ENCODE results near the gene CDH1. TPM values are rescaled to one million over a fixed set of nuclear protein-coding genes. Genes with fewer than 3 reads are reported as not detected.

CDH1 gene
- total RNA-seq, 3 donors from 2014 or later (not counting 1 experiment from before 2014, with no cell fraction given): 0.50 TPM; not detected in 2

- Histone ChIP-seq H3K36me3 (ENCODE audit: control insufficient read depth, insufficient read depth, low read length) (no peaks in the 10 kb centered on the region), H3K27ac (ENCODE audit: low read length) (no peak overlapping the region), H3K4me1 (ENCODE audit: control insufficient read depth, insufficient read depth, low read length) (no peaks in the 10 kb centered on the region), H3K9me3 (ENCODE audit: control insufficient read depth, insufficient read depth, low read length) (no peaks in the 10 kb centered on the region), H3K27me3 (ENCODE audit: control insufficient read depth, insufficient read depth, low read length) (no peaks in the 10 kb centered on the region), H3K4me3 (ENCODE audit: low read length) (no peak overlapping the region)
- TF ChIP-seq CTCF (IDR thresholded peaks at IDR 0.05): no peak
- intact Hi-C loops (cut with micrococcal nuclease): no loop called here
- Mint-ChIP-seq H3K4me3 (no peak overlapping the region), H3K27me3 (ENCODE audit: low read depth in 2 of 2) (no peaks in the 10 kb centered on the region), H3K4me1 (no peaks in the 10 kb centered on the region), H3K27ac (no peak overlapping the region), H3K9me3 (no peaks in the 10 kb centered on the region), H3K36me3 (no peaks in the 10 kb centered on the region)
- WGBS (ENCODE audit: insufficient coverage): 100% methylated on average over 2 of the region's 3 CpGs
- DNase-seq (no peak), ATAC-seq (no peak)
These were observed 77.4 kb downstream of the CDH1 start for GRCh38 chr16:68814516-68814915.

GRCh38 chr16:68823401-68824135 is 86.5 kb downstream of the CDH1 start:
- WGBS (ENCODE audit: insufficient coverage): 92% methylated on average over 8 of the region's 8 CpGs
- no peak for TF ChIP-seq CTCF (IDR thresholded peaks at IDR 0.05)
- no peaks in the 10 kb centered on the region for H3K9me3 ChIP-seq (ENCODE audit: control insufficient read depth, insufficient read depth, low read length)
- ATAC-seq (no peak), DNase-seq (no peak)
- Mint-ChIP-seq H3K9me3 (no peaks in the 10 kb centered on the region), H3K4me3 (no peak overlapping the region), H3K27me3 (ENCODE audit: low read depth in 2 of 2) (peaks cover 7 to 12% of the 10 kb centered on the region in 2 donors), H3K27ac (no peak overlapping the region), H3K36me3 (no peaks in the 10 kb centered on the region), H3K4me1 (no peaks in the 10 kb centered on the region)
- intact Hi-C loops (cut with micrococcal nuclease): no loop called here
- H3K4me3 ChIP-seq (ENCODE audit: low read length): no peak overlapping the region
- H3K36me3 ChIP-seq (ENCODE audit: control insufficient read depth, insufficient read depth, low read length): no peaks in the 10 kb centered on the region
- H3K27ac ChIP-seq (ENCODE audit: low read length): no peak overlapping the region
- no peaks in the 10 kb centered on the region for H3K27me3 ChIP-seq (ENCODE audit: control insufficient read depth, insufficient read depth, low read length)
- no peaks in the 10 kb centered on the region for H3K4me1 ChIP-seq (ENCODE audit: control insufficient read depth, insufficient read depth, low read length)

- Histone ChIP-seq H3K36me3 (ENCODE audit: control insufficient read depth, insufficient read depth, low read length) (no peaks in the 10 kb centered on the region), H3K4me1 (ENCODE audit: control insufficient read depth, insufficient read depth, low read length) (no peaks in the 10 kb centered on the region), H3K27me3 (ENCODE audit: control insufficient read depth, insufficient read depth, low read length) (no peaks in the 10 kb centered on the region), H3K27ac (ENCODE audit: low read length) (no peak overlapping the region), H3K9me3 (ENCODE audit: control insufficient read depth, insufficient read depth, low read length) (no peaks in the 10 kb centered on the region), H3K4me3 (ENCODE audit: low read length) (no peak overlapping the region)
- intact Hi-C loops (cut with micrococcal nuclease): no loop called here
- peaks cover 8 to 17% of the 10 kb centered on the region in 2 donors for H3K27me3 Mint-ChIP-seq (ENCODE audit: low read depth in 2 of 2)
- ATAC-seq (no peak), DNase-seq (no peak)
- no peak overlapping the region for H3K27ac Mint-ChIP-seq
- TF ChIP-seq CTCF (IDR thresholded peaks at IDR 0.05): no peak
- H3K9me3 Mint-ChIP-seq: no peaks in the 10 kb centered on the region
- no peaks in the 10 kb centered on the region for H3K36me3 Mint-ChIP-seq
- no peak overlapping the region for H3K4me3 Mint-ChIP-seq
- H3K4me1 Mint-ChIP-seq: no peaks in the 10 kb centered on the region
These were observed 88.3 kb downstream of the CDH1 start for GRCh38 chr16:68825427-68825826.

GRCh38 chr16:68826652-68827051 is 89.6 kb downstream of the CDH1 start:
- WGBS (ENCODE audit: insufficient coverage): 94% methylated on average over 6 of the region's 6 CpGs
- Mint-ChIP-seq H3K36me3 (no peaks in the 10 kb centered on the region), H3K9me3 (no peaks in the 10 kb centered on the region), H3K27ac (no peak overlapping the region), H3K4me3 (no peak overlapping the region), H3K4me1 (no peaks in the 10 kb centered on the region), H3K27me3 (ENCODE audit: low read depth in 2 of 2) (peaks cover 9 to 17% of the 10 kb centered on the region in 2 donors)
- no peak for ATAC-seq
- no peaks in the 10 kb centered on the region for H3K9me3 ChIP-seq (ENCODE audit: control insufficient read depth, insufficient read depth, low read length)
- no peak for DNase-seq
- H3K27me3 ChIP-seq (ENCODE audit: control insufficient read depth, insufficient read depth, low read length): no peaks in the 10 kb centered on the region
- intact Hi-C loops (cut with micrococcal nuclease): no loop called here
- TF ChIP-seq CTCF (IDR thresholded peaks at IDR 0.05): no peak
- H3K4me1 ChIP-seq (ENCODE audit: control insufficient read depth, insufficient read depth, low read length): no peaks in the 10 kb centered on the region
- H3K27ac ChIP-seq (ENCODE audit: low read length): no peak overlapping the region
- no peak overlapping the region for H3K4me3 ChIP-seq (ENCODE audit: low read length)
- no peaks in the 10 kb centered on the region for H3K36me3 ChIP-seq (ENCODE audit: control insufficient read depth, insufficient read depth, low read length)
